ENCODE measurements around the gene DLX4.

Gene DLX4

GRCh38 chr17:49946964-49947584 lies 21.9 kb upstream of the DLX4 start:
- no peak for DNase-seq (ENCODE audit: low spot score)

- DNase-seq (ENCODE audit: low spot score), result no peak
Observed at GRCh38 chr17:49949634-49950033, 19.4 kb upstream of the DLX4 start.

- DNase-seq (ENCODE audit: low spot score), result no peak
Observed at GRCh38 chr17:49951362-49952082, 17.5 kb upstream of the DLX4 start.

GRCh38 chr17:49952209-49952911 lies 16.6 kb upstream of the DLX4 start:
- DNase-seq (ENCODE audit: low spot score), result peak; percentile 50

- DNase-seq (ENCODE audit: low spot score), result peak; percentile 29
Observed at GRCh38 chr17:49952912-49953497, 16.0 kb upstream of the DLX4 start.

- DNase-seq (ENCODE audit: low spot score), result no peak
Observed at GRCh38 chr17:49955157-49955556, 13.8 kb upstream of the DLX4 start.

- DNase-seq (ENCODE audit: low spot score), result no peak
Observed at GRCh38 chr17:49956780-49957179, 12.2 kb upstream of the DLX4 start.

GRCh38 chr17:49957350-49957749 lies 11.6 kb upstream of the DLX4 start:
- DNase-seq (ENCODE audit: low spot score), result no peak

GRCh38 chr17:49958723-49959122 lies 10.3 kb upstream of the DLX4 start:
- DNase-seq (ENCODE audit: low spot score), result no peak

- DNase-seq (ENCODE audit: low spot score), result no peak
Observed at GRCh38 chr17:49959183-49959935, 9.6 kb upstream of the DLX4 start.

GRCh38 chr17:49962599-49963308 lies 6.2 kb upstream of the DLX4 start:
- no peak for DNase-seq (ENCODE audit: low spot score)

GRCh38 chr17:49963309-49963625 lies 5.7 kb upstream of the DLX4 start:
- DNase-seq (ENCODE audit: low spot score), result no peak

- DNase-seq (ENCODE audit: low spot score), result no peak
Observed at GRCh38 chr17:49963626-49964302, 5.2 kb upstream of the DLX4 start.

- DNase-seq (ENCODE audit: low spot score), result no peak
Observed at GRCh38 chr17:49964303-49964768, 4.7 kb upstream of the DLX4 start.

- no peak for DNase-seq (ENCODE audit: low spot score)
Observed at GRCh38 chr17:49964769-49965523, 4.0 kb upstream of the DLX4 start.

- DNase-seq (ENCODE audit: low spot score), result no peak
Observed at GRCh38 chr17:49965524-49965909, 3.5 kb upstream of the DLX4 start.

- no peak for DNase-seq (ENCODE audit: low spot score)
Observed at GRCh38 chr17:49966767-49967166, 2.2 kb upstream of the DLX4 start.

- DNase-seq (ENCODE audit: low spot score), result no peak
Observed at GRCh38 chr17:49967205-49967604, 1.8 kb upstream of the DLX4 start.

- no peak for DNase-seq (ENCODE audit: low spot score)
Observed at GRCh38 chr17:49967621-49968404, 1.2 kb upstream of the DLX4 start.

Data from kidney capillary endothelial cell (primary cell).